MV-4-11 (cell line): Measurements from ENCODE around the gene ADARB2.
"Not testable (repeated sequence)": the region's sequence is repeated elsewhere in the genome, so short reads cannot be mapped to it uniquely, and the experiment has no call there.

ENCODE experiments used
- DNase-seq: peaks from one replicate; lab custom pipeline; 2025; lab: John Stamatoyannopoulos, UW

Gene ADARB2

GRCh38 chr10:1227510-1228402 lies 509.6 kb downstream of the ADARB2 start:
- no peak for DNase-seq

GRCh38 chr10:1226907-1227306 lies 510.4 kb downstream of the ADARB2 start:
- not testable (repeated sequence) for DNase-seq

GRCh38 chr10:1219874-1220273 lies 517.5 kb downstream of the ADARB2 start:
- DNase-seq: not testable (repeated sequence)

GRCh38 chr10:1217661-1218060 lies 519.7 kb downstream of the ADARB2 start:
- no peak for DNase-seq

- no peak for DNase-seq
Measured at GRCh38 chr10:1217237-1217587, 520.1 kb downstream of the ADARB2 start.

GRCh38 chr10:1216574-1217236 lies 520.6 kb downstream of the ADARB2 start:
- no peak for DNase-seq

GRCh38 chr10:1215862-1216573 lies 521.3 kb downstream of the ADARB2 start:
- DNase-seq: no peak

- no peak for DNase-seq
Measured at GRCh38 chr10:1214882-1215540, 522.3 kb downstream of the ADARB2 start.

- DNase-seq: no peak
Measured at GRCh38 chr10:1214071-1214675, 523.2 kb downstream of the ADARB2 start.

GRCh38 chr10:1213252-1214070 lies 523.9 kb downstream of the ADARB2 start:
- DNase-seq: no peak

- DNase-seq: no peak
Measured at GRCh38 chr10:1212571-1213141, 524.7 kb downstream of the ADARB2 start.

- no peak for DNase-seq
Measured at GRCh38 chr10:1211844-1212570, 525.3 kb downstream of the ADARB2 start.

- DNase-seq: no peak
Measured at GRCh38 chr10:1210667-1211066, 526.7 kb downstream of the ADARB2 start.

GRCh38 chr10:1209355-1209979 lies 527.9 kb downstream of the ADARB2 start:
- no peak for DNase-seq

- DNase-seq: no peak
Measured at GRCh38 chr10:1208366-1209311, 528.7 kb downstream of the ADARB2 start.

- DNase-seq: no peak
Measured at GRCh38 chr10:1206601-1207000, 530.7 kb downstream of the ADARB2 start.

GRCh38 chr10:1206101-1206500 lies 531.2 kb downstream of the ADARB2 start:
- DNase-seq: no peak

- DNase-seq: no peak
Measured at GRCh38 chr10:1205450-1206030, 531.8 kb downstream of the ADARB2 start.
